GM21723 (cell line): Measurements from ENCODE around the gene POLR1D.

Experiments used
- ATAC-seq: cut with Tn5 transposase; IDR thresholded peaks from one replicate; pipeline ENCODE4 v1.9.1; 2021; ENCODE audit warnings: mild to moderate bottlenecking, moderate library complexity; ENCODE audit not compliant: unreplicated experiment

POLR1D gene

GRCh38 chr13:27670861-27671260 is 49.2 kb downstream of the POLR1D start:
- ATAC-seq: no peak

DNA sequence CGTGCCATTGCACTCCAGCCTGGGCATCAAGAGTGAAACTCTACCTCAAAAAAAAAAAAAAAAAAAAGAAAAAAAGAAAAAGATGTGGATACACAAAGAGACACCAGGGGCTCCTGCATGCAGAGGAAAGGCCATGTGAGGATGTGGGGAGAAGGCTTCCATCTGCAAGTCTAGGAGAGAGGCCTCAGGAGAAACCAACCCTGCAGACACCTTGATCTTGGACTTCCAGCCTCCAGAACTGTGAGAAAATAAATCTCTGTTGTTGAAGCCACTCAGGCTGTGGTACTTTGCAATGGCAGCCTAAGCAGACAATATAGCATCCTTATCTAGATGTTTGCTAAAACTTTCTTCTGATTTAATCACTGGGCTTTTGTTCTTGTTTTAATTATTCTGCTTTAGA is 50.3 kb downstream of the POLR1D start:
- no peak for ATAC-seq
